Ishikawa (cell line): Measurements from ENCODE around the gene GOSR1.

Source experiments
- CEBPB ChIP-seq: IDR thresholded peaks from 2 replicates; pipeline ENCODE4 v1.6.1; 2012
- CREB1 ChIP-seq: IDR thresholded peaks from 2 replicates; pipeline ENCODE4 v1.6.1; 2012; ENCODE audit warnings: low read depth
- EGR1 ChIP-seq: IDR thresholded peaks from 2 replicates; pipeline ENCODE4 v1.6.1; 2012
- EP300 ChIP-seq: IDR thresholded peaks from 2 replicates; pipeline ENCODE4 v1.6.1; 2012; ENCODE audit warnings: borderline replicate concordance
- FOXM1 ChIP-seq: IDR thresholded peaks from 2 replicates; pipeline ENCODE4 v1.6.1; 2012; ENCODE audit warnings: low read depth, borderline replicate concordance
- MAX ChIP-seq: IDR thresholded peaks from 2 replicates; pipeline ENCODE4 v1.6.1; 2012
- NFIC ChIP-seq: IDR thresholded peaks from 2 replicates; pipeline ENCODE4 v1.6.1; 2012
- RAD21 ChIP-seq: IDR thresholded peaks from 2 replicates; pipeline ENCODE4 v1.6.1; 2012; ENCODE audit warnings: low read depth
- REST ChIP-seq: IDR thresholded peaks from 2 replicates; pipeline ENCODE4 v1.6.1; 2012; ENCODE audit warnings: low read depth, mild to moderate bottlenecking
- TAF1 ChIP-seq: IDR thresholded peaks from 2 replicates; pipeline ENCODE4 v1.6.1; 2012; ENCODE audit warnings: low read depth, mild to moderate bottlenecking
- TCF12 ChIP-seq: IDR thresholded peaks from 2 replicates; pipeline ENCODE4 v1.6.1; 2012; ENCODE audit warnings: low read depth
- TEAD4 ChIP-seq: IDR thresholded peaks from 2 replicates; pipeline ENCODE4 v1.6.1; 2012
- USF1 ChIP-seq: IDR thresholded peaks from 2 replicates; pipeline ENCODE4 v1.6.1; 2012
- YY1 ChIP-seq: IDR thresholded peaks from 2 replicates; pipeline ENCODE4 v1.6.1; 2012; ENCODE audit warnings: low read depth
- ZBTB7A ChIP-seq: IDR thresholded peaks from 2 replicates; pipeline ENCODE4 v1.6.1; 2012; ENCODE audit warnings: low read depth

Gene GOSR1

GRCh38 chr17:30576326-30576861, 99.2 kb downstream of the GOSR1 start:
- TF ChIP-seq NFIC (no peak), EP300 (no peak), YY1 (no peak), CEBPB (no peak), TCF12 (no peak), REST (no peak), EGR1 (no peak), ZBTB7A (no peak), MAX (no peak), TAF1 (no peak), RAD21 (no peak), FOXM1 (no peak), CREB1 (no peak), TEAD4 (no peak), USF1 (no peak)
